Measurements from ENCODE around the gene IQGAP2. TPM values are rescaled to one million over a fixed set of nuclear protein-coding genes. Genes with fewer than 3 reads are reported as not detected.

Gene IQGAP2
- total and polyA plus RNA-seq, 9 of the 15 experiments (the other 6 are each of a cell fraction or from before 2014, with no cell fraction given) = 8.7 to 23.2 (median 17.4) TPM

DNA sequence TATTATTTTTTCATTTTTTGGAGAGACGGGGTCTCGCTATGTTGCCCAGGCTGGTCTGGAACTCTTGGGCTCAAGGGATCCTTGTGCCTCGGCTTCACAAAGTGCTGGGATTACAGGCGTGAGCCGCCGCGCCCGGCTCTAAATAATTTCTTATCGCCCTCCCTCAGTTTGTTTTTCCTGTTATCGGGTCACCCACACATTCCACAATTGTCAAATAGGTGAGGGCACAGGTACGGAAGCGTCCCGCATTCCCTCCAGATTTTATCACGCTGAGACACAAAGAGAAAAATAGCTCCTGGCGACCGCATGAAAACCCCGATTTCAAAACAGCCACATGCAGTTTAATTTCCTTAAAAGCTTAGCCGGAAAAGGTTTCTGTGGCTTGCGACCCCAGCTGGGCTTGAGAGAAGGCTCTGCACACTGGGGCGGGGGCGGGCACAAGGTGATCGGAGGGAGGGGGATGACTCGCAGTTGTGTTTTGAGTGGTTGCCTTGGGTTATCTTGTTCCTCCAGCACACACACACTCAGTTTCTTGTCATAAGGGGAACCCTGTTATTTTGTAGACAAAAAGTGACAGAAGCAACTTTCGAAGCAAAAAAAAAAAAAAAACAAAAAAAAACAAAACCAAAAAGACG is 717 bp upstream of the IQGAP2 start (continued):
- TF ChIP-seq, protein P1, sequence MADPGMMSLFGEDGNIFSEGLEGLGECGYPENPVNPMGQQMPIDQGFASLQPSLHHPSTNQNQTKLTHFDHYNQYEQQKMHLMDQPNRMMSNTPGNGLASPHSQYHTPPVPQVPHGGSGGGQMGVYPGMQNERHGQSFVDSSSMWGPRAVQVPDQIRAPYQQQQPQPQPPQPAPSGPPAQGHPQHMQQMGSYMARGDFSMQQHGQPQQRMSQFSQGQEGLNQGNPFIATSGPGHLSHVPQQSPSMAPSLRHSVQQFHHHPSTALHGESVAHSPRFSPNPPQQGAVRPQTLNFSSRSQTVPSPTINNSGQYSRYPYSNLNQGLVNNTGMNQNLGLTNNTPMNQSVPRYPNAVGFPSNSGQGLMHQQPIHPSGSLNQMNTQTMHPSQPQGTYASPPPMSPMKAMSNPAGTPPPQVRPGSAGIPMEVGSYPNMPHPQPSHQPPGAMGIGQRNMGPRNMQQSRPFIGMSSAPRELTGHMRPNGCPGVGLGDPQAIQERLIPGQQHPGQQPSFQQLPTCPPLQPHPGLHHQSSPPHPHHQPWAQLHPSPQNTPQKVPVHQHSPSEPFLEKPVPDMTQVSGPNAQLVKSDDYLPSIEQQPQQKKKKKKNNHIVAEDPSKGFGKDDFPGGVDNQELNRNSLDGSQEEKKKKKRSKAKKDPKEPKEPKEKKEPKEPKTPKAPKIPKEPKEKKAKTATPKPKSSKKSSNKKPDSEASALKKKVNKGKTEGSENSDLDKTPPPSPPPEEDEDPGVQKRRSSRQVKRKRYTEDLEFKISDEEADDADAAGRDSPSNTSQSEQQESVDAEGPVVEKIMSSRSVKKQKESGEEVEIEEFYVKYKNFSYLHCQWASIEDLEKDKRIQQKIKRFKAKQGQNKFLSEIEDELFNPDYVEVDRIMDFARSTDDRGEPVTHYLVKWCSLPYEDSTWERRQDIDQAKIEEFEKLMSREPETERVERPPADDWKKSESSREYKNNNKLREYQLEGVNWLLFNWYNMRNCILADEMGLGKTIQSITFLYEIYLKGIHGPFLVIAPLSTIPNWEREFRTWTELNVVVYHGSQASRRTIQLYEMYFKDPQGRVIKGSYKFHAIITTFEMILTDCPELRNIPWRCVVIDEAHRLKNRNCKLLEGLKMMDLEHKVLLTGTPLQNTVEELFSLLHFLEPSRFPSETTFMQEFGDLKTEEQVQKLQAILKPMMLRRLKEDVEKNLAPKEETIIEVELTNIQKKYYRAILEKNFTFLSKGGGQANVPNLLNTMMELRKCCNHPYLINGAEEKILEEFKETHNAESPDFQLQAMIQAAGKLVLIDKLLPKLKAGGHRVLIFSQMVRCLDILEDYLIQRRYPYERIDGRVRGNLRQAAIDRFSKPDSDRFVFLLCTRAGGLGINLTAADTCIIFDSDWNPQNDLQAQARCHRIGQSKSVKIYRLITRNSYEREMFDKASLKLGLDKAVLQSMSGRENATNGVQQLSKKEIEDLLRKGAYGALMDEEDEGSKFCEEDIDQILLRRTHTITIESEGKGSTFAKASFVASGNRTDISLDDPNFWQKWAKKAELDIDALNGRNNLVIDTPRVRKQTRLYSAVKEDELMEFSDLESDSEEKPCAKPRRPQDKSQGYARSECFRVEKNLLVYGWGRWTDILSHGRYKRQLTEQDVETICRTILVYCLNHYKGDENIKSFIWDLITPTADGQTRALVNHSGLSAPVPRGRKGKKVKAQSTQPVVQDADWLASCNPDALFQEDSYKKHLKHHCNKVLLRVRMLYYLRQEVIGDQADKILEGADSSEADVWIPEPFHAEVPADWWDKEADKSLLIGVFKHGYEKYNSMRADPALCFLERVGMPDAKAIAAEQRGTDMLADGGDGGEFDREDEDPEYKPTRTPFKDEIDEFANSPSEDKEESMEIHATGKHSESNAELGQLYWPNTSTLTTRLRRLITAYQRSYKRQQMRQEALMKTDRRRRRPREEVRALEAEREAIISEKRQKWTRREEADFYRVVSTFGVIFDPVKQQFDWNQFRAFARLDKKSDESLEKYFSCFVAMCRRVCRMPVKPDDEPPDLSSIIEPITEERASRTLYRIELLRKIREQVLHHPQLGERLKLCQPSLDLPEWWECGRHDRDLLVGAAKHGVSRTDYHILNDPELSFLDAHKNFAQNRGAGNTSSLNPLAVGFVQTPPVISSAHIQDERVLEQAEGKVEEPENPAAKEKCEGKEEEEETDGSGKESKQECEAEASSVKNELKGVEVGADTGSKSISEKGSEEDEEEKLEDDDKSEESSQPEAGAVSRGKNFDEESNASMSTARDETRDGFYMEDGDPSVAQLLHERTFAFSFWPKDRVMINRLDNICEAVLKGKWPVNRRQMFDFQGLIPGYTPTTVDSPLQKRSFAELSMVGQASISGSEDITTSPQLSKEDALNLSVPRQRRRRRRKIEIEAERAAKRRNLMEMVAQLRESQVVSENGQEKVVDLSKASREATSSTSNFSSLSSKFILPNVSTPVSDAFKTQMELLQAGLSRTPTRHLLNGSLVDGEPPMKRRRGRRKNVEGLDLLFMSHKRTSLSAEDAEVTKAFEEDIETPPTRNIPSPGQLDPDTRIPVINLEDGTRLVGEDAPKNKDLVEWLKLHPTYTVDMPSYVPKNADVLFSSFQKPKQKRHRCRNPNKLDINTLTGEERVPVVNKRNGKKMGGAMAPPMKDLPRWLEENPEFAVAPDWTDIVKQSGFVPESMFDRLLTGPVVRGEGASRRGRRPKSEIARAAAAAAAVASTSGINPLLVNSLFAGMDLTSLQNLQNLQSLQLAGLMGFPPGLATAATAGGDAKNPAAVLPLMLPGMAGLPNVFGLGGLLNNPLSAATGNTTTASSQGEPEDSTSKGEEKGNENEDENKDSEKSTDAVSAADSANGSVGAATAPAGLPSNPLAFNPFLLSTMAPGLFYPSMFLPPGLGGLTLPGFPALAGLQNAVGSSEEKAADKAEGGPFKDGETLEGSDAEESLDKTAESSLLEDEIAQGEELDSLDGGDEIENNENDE (IDR thresholded peaks at IDR 0.05; ENCODE audit: low read depth, low read length) = no peak
- TF ChIP-seq, protein P2, sequence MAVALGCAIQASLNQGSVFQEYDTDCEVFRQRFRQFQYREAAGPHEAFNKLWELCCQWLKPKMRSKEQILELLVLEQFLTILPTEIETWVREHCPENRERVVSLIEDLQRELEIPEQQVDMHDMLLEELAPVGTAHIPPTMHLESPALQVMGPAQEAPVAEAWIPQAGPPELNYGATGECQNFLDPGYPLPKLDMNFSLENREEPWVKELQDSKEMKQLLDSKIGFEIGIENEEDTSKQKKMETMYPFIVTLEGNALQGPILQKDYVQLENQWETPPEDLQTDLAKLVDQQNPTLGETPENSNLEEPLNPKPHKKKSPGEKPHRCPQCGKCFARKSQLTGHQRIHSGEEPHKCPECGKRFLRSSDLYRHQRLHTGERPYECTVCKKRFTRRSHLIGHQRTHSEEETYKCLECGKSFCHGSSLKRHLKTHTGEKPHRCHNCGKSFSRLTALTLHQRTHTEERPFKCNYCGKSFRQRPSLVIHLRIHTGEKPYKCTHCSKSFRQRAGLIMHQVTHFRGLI (CRISPR knock-in tag; IDR thresholded peaks at IDR 0.05) = no peak
- TF ChIP-seq, protein P3, sequence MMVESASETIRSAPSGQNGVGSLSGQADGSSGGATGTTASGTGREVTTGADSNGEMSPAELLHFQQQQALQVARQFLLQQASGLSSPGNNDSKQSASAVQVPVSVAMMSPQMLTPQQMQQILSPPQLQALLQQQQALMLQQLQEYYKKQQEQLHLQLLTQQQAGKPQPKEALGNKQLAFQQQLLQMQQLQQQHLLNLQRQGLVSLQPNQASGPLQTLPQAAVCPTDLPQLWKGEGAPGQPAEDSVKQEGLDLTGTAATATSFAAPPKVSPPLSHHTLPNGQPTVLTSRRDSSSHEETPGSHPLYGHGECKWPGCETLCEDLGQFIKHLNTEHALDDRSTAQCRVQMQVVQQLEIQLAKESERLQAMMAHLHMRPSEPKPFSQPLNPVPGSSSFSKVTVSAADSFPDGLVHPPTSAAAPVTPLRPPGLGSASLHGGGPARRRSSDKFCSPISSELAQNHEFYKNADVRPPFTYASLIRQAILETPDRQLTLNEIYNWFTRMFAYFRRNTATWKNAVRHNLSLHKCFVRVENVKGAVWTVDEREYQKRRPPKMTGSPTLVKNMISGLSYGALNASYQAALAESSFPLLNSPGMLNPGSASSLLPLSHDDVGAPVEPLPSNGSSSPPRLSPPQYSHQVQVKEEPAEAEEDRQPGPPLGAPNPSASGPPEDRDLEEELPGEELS (CRISPR knock-in tag; IDR thresholded peaks at IDR 0.05; ENCODE audit: borderline replicate concordance) = no peak
- TF ChIP-seq STAT5B (CRISPR knock-in tag; IDR thresholded peaks at IDR 0.05) (no peak), ZNF24 (IDR thresholded peaks at IDR 0.05) (0 out of 2 replicates have a peak, but pooled peaks have one; percentile 25), HDAC1 (IDR thresholded peaks at IDR 0.05) (peak in 1 of 2 experiments; percentile 16; a peak in 1 of 4 replicates), ELF2 (CRISPR knock-in tag; IDR thresholded peaks at IDR 0.05) (no peak)
- TF ChIP-seq, protein P4, sequence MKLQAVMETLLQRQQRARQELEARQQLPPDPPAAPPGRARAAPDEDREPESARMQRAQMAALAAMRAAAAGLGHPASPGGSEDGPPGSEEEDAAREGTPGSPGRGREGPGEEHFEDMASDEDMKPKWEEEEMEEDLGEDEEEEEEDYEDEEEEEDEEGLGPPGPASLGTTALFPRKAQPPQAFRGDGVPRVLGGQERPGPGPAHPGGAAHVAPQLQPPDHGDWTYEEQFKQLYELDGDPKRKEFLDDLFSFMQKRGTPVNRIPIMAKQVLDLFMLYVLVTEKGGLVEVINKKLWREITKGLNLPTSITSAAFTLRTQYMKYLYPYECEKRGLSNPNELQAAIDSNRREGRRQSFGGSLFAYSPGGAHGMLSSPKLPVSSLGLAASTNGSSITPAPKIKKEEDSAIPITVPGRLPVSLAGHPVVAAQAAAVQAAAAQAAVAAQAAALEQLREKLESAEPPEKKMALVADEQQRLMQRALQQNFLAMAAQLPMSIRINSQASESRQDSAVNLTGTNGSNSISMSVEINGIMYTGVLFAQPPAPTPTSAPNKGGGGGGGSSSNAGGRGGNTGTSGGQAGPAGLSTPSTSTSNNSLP (IDR thresholded peaks at IDR 0.05; ENCODE audit: borderline replicate concordance, low read depth, low read length) = no peak
- TF ChIP-seq, protein P5, sequence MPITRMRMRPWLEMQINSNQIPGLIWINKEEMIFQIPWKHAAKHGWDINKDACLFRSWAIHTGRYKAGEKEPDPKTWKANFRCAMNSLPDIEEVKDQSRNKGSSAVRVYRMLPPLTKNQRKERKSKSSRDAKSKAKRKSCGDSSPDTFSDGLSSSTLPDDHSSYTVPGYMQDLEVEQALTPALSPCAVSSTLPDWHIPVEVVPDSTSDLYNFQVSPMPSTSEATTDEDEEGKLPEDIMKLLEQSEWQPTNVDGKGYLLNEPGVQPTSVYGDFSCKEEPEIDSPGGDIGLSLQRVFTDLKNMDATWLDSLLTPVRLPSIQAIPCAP (CRISPR knock-in tag; IDR thresholded peaks at IDR 0.05; ENCODE audit: borderline replicate concordance) = no peak
